Keratinocyte (primary cell): ENCODE data around the gene ARL5A. TPM values are rescaled to one million over a fixed set of nuclear protein-coding genes. Genes with fewer than 3 reads are reported as not detected.

ENCODE experiments used
- DNase-seq: peaks from one replicate; pipeline ENCODE4 v3.0.0-alpha.2; 2011; ENCODE audit warnings: low read depth, missing footprints, low spot score
- FAIRE-seq: peaks from 2 replicates; lab custom pipeline; 2011; peaks lifted over from hg19 to GRCh38; lab: Jason Lieb, UNC
- H2AFZ ChIP-seq: 2 replicates; pipeline ENCODE4 v1.6.0; 2012; ENCODE audit warnings: low read length, control low read depth, inconsistent platforms; ENCODE audit not compliant: control insufficient read depth
- H3K27ac ChIP-seq: 2 replicates; pipeline ENCODE4 v1.5.1; 2011; ENCODE audit warnings: low read length; ENCODE audit not compliant: control insufficient read depth, insufficient read depth
- H3K27me3 ChIP-seq: 3 replicates; pipeline ENCODE4 v1.6.0; 2011; ENCODE audit warnings: low read length; ENCODE audit not compliant: control insufficient read depth, insufficient read depth; ENCODE audit errors: extremely low read depth
- H3K36me3 ChIP-seq, 2 experiments: 2 replicates in 1 of 2; 3 replicates in 1 of 2; pipeline ENCODE4 v1.5.1; 2011; ENCODE audit warnings: low read length in 2 of 2, mild to moderate bottlenecking in 1 of 2; ENCODE audit not compliant: control insufficient read depth in 2 of 2, insufficient read depth in 2 of 2; ENCODE audit errors: extremely low read depth in 1 of 2
- H3K4me1 ChIP-seq: 3 replicates; pipeline ENCODE4 v1.5.1; 2011; ENCODE audit warnings: low read length; ENCODE audit not compliant: control insufficient read depth, insufficient read depth; ENCODE audit errors: extremely low read depth
- H3K4me2 ChIP-seq: 3 replicates; pipeline ENCODE4 v1.6.0; 2011; ENCODE audit warnings: low read depth, low read length; ENCODE audit not compliant: control insufficient read depth, insufficient read depth; ENCODE audit errors: extremely low read depth
- H3K4me3 ChIP-seq, 3 experiments: fragments of 200-600 bp in 1 of 3; sonication (generic) in 1 of 3; 2 replicates in 2 of 3; 3 replicates in 1 of 3; pipeline ENCODE4 v1.5.1; 2011 to 2016; ENCODE audit warnings: low read length in 3 of 3, mild to moderate bottlenecking in 3 of 3, control low read depth in 2 of 3, inconsistent platforms in 1 of 3, low read depth in 1 of 3, mixed read lengths in 1 of 3, mixed run types in 1 of 3, moderate library complexity in 1 of 3; ENCODE audit not compliant: control insufficient read depth in 2 of 3, insufficient read depth in 2 of 3; ENCODE audit errors: extremely low read depth in 1 of 3
- H3K79me2 ChIP-seq: 2 replicates; pipeline ENCODE4 v1.6.0; 2012; ENCODE audit warnings: low read length; ENCODE audit not compliant: control insufficient read depth, insufficient read depth
- H3K9ac ChIP-seq: 3 replicates; pipeline ENCODE4 v1.6.0; 2011; ENCODE audit warnings: low read length; ENCODE audit not compliant: control insufficient read depth, insufficient read depth; ENCODE audit errors: extremely low read depth
- H3K9me1 ChIP-seq: 3 replicates; pipeline ENCODE4 v1.6.0; 2011; ENCODE audit warnings: low read length; ENCODE audit not compliant: control insufficient read depth, insufficient read depth; ENCODE audit errors: extremely low read depth
- H3K9me3 ChIP-seq: 2 replicates; pipeline ENCODE4 v1.5.1; 2012; ENCODE audit warnings: low read depth, low read length; ENCODE audit not compliant: control insufficient read depth
- H4K20me1 ChIP-seq: 3 replicates; pipeline ENCODE4 v1.6.0; 2011; ENCODE audit warnings: low read length; ENCODE audit not compliant: control insufficient read depth, insufficient read depth; ENCODE audit errors: extremely low read depth
- EZH2 ChIP-seq: IDR thresholded peaks from one replicate; pipeline ENCODE4 v1.6.1; 2012; ENCODE audit warnings: inconsistent platforms, mild to moderate bottlenecking, low read length, moderate library complexity
- dilution Hi-C: fragments of 300-500 bp; cut with MboI; formaldehyde crosslinking; loops from one replicate; pipeline ENCODE4 v1.7.0; 2020; ENCODE audit warnings: low sequenced_read_pairs; ENCODE audit not compliant: extremely low pct_ligation_motif_present
- polyA plus RNA-seq, 5 experiments: library from polyadenylated mRNA; depleted of rRNA in 3 of 5; stranded (reverse) in 3 of 5; stranded (forward) in 1 of 5; unstranded in 1 of 5; fragments of >200 nt; gene quantifications; 1 replicate in 1 of 5; 2 replicates in 3 of 5; 3 replicates in 1 of 5; pipeline versions ENCODE4 v1.2.1 to v1.2.3, GENCODE V29; 2011 to 2012; ENCODE audit warnings: missing spikeins in 2 of 5, low read depth in 1 of 5, low replicate concordance in 1 of 5
- TF ChIP-seq, protein P1 (sequence below), 3 experiments: IDR thresholded peaks in 1 of 3; conservative IDR thresholded peaks in 1 of 3; optimal IDR thresholded peaks in 1 of 3; 2 replicates in 2 of 3; 3 replicates in 1 of 3; pipeline versions ENCODE3 to v1.5.1; 2011; ENCODE audit warnings: low read length in 3 of 3, mild to moderate bottlenecking in 3 of 3, moderate library complexity in 2 of 3, control low read depth in 1 of 3, inconsistent platforms in 1 of 3; ENCODE audit not compliant: insufficient read depth in 2 of 3; ENCODE audit errors: extremely low read depth in 1 of 3

The ARL5A gene
- polyA plus RNA-seq, 1 donor (not counting 4 experiments of a cell fraction or from before 2014, with no cell fraction given) = 25.5 TPM

DNA sequence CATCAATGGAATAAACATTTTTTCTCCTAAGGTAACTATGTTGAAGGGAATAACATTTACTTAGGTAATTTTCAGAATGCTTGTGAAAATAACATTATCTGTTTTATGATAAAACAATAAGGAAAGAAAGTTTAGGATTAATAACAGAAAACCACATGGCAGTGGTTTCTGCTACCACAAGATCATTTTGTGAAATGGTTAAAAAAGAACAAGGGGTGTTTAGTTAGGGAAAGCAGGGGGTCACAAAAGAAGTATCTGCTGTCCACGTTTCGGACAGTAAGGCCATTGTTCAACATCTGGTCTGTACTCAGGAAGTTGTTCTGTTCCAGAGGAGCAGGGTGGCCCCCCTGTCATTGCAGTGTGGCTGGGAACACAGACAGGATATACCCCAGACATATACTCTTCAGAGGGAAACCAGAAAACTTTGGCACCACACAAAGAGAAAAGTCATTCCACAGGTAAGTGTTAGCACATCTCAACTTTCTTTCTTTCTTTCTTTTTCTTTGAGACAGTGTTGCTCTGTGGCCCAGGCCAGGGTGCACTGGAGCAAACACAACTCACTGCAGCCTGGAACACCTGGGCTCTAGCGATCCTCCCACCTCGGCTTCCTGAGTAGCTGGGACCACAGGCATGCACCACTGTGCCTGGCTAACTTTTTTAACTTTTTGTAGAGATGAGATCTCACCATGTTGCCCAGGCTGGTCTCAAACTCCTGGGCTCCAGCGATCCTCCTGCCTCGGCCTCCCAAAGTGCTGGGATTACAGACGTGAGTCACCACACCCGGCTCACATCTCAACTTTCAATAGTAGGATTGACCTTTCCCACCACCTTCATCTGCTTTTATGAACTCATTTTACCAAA, 14.8 kb upstream of the ARL5A start:
- DNase-seq (no peak), FAIRE-seq (no peak)
- Histone ChIP-seq H3K4me3 (no peak overlapping the region), H3K4me2 (no peak overlapping the region), H2AFZ (no peak overlapping the region), H3K9ac (no peak overlapping the region), H3K27ac (no peak overlapping the region), H4K20me1 (no peaks in the 10 kb centered on the region), H3K36me3 (no peaks in the 10 kb centered on the region), H3K27me3 (no peaks in the 10 kb centered on the region), H3K4me1 (no peaks in the 10 kb centered on the region), H3K9me3 (no peaks in the 10 kb centered on the region), H3K79me2 (no peaks in the 10 kb centered on the region), H3K9me1 (no peaks in the 10 kb centered on the region)
- TF ChIP-seq EZH2 = no peak
- TF ChIP-seq, protein P1, sequence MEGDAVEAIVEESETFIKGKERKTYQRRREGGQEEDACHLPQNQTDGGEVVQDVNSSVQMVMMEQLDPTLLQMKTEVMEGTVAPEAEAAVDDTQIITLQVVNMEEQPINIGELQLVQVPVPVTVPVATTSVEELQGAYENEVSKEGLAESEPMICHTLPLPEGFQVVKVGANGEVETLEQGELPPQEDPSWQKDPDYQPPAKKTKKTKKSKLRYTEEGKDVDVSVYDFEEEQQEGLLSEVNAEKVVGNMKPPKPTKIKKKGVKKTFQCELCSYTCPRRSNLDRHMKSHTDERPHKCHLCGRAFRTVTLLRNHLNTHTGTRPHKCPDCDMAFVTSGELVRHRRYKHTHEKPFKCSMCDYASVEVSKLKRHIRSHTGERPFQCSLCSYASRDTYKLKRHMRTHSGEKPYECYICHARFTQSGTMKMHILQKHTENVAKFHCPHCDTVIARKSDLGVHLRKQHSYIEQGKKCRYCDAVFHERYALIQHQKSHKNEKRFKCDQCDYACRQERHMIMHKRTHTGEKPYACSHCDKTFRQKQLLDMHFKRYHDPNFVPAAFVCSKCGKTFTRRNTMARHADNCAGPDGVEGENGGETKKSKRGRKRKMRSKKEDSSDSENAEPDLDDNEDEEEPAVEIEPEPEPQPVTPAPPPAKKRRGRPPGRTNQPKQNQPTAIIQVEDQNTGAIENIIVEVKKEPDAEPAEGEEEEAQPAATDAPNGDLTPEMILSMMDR (optimal IDR thresholded peaks at IDR 0.05 in 1 of 3, IDR thresholded peaks at IDR 0.05 in 1 of 3, conservative IDR thresholded peaks at IDR 0.05 in 1 of 3; ENCODE audit: extremely low read depth in 1 of 3, insufficient read depth in 2 of 3, low read length in 3 of 3) = no peak
- dilution Hi-C loops = no loop called here

DNA sequence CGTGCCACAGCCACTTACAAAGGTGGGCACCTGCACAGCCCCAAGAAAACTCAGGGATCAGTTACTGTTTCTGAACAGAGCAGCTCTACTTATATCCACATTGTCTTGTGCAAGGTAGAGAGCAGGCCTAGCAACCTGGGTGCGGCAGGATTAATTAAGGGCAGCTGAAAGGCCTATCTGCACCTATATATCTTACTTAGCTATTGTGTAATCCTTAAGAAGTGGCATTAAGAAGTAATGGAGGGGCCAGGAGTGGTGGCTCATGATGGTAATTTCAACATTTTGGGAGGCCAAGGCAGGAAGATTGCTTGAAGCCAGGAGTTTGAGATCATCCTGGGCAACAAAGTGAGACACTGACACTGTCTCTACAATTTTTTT, 12.8 kb upstream of the ARL5A start:
- H3K27me3 ChIP-seq = no peaks in the 10 kb centered on the region
- FAIRE-seq = no peak

More for the DNA sequence above, 12.8 kb upstream of the ARL5A start:
- Histone ChIP-seq H3K4me1 (no peaks in the 10 kb centered on the region), H2AFZ (no peak overlapping the region), H4K20me1 (no peaks in the 10 kb centered on the region), H3K9me1 (no peaks in the 10 kb centered on the region), H3K9ac (no peak overlapping the region), H3K27ac (no peak overlapping the region), H3K79me2 (no peaks in the 10 kb centered on the region), H3K36me3 (no peaks in the 10 kb centered on the region), H3K4me3 (no peak overlapping the region), H3K9me3 (no peaks in the 10 kb centered on the region), H3K4me2 (no peak overlapping the region)
- TF ChIP-seq EZH2 = no peak
- TF ChIP-seq, protein P1 (optimal IDR thresholded peaks at IDR 0.05 in 1 of 3, IDR thresholded peaks at IDR 0.05 in 1 of 3, conservative IDR thresholded peaks at IDR 0.05 in 1 of 3; ENCODE audit: extremely low read depth in 1 of 3, insufficient read depth in 2 of 3, low read length in 3 of 3) = no peak
- dilution Hi-C loops = no loop called here
- no peak for DNase-seq
